ENCODE data around the gene COL28A1.

The COL28A1 gene

GRCh38 chr7:7452119-7452518 lies 83.6 kb downstream of the COL28A1 start:
- no peak for DNase-seq

- no peak for DNase-seq
Observed at GRCh38 chr7:7449055-7449454, 86.6 kb downstream of the COL28A1 start.

GRCh38 chr7:7446616-7447015 lies 89.1 kb downstream of the COL28A1 start:
- DNase-seq = no peak

- no peak for DNase-seq
Observed at GRCh38 chr7:7443806-7444350, 91.8 kb downstream of the COL28A1 start.

GRCh38 chr7:7439564-7439963 lies 96.1 kb downstream of the COL28A1 start:
- no peak for DNase-seq

- DNase-seq = peak; percentile 13
Observed at GRCh38 chr7:7438851-7439250, 96.8 kb downstream of the COL28A1 start.

GRCh38 chr7:7435978-7436377 lies 99.7 kb downstream of the COL28A1 start:
- DNase-seq = no peak

GRCh38 chr7:7434329-7434728 lies 101.3 kb downstream of the COL28A1 start:
- no peak for DNase-seq

GRCh38 chr7:7433811-7434210 lies 101.9 kb downstream of the COL28A1 start:
- DNase-seq = no peak

GRCh38 chr7:7432979-7433378 lies 102.7 kb downstream of the COL28A1 start:
- DNase-seq = no peak

- DNase-seq = no peak
Observed at GRCh38 chr7:7428806-7429205, 106.9 kb downstream of the COL28A1 start.

- no peak for DNase-seq
Observed at GRCh38 chr7:7427363-7427762, 108.3 kb downstream of the COL28A1 start.

- DNase-seq = no peak
Observed at GRCh38 chr7:7426676-7427075, 109.0 kb downstream of the COL28A1 start.

GRCh38 chr7:7425321-7425720 lies 110.4 kb downstream of the COL28A1 start:
- DNase-seq = no peak

GRCh38 chr7:7424151-7424873 lies 111.4 kb downstream of the COL28A1 start:
- peak; percentile 57 for DNase-seq

- DNase-seq = no peak
Observed at GRCh38 chr7:7422641-7423040, 113.0 kb downstream of the COL28A1 start.

- DNase-seq = no peak
Observed at GRCh38 chr7:7421826-7422225, 113.8 kb downstream of the COL28A1 start.

GRCh38 chr7:7418997-7419396 lies 116.7 kb downstream of the COL28A1 start:
- DNase-seq = no peak

- no peak for DNase-seq
Observed at GRCh38 chr7:7417851-7418250, 117.8 kb downstream of the COL28A1 start.

GRCh38 chr7:7417414-7417813 lies 118.3 kb downstream of the COL28A1 start:
- no peak for DNase-seq

GRCh38 chr7:7416031-7416858 lies 119.4 kb downstream of the COL28A1 start:
- DNase-seq = peak; percentile 34

GRCh38 chr7:7414791-7415603 lies 120.7 kb downstream of the COL28A1 start:
- DNase-seq = no peak
